HepG2 (cell line): ENCODE results near the gene C1RL. TPM values are rescaled to one million over a fixed set of nuclear protein-coding genes. Genes with fewer than 3 reads are reported as not detected.

Experiments used
- ARID4A ChIP-seq: sonication (generic); formaldehyde crosslinking; IDR thresholded peaks from 2 replicates; pipeline ENCODE4 v1.5.0; 2020; ENCODE audit warnings: mild to moderate bottlenecking, missing genetic modification reagents, borderline replicate concordance
- ARID5B ChIP-seq: IDR thresholded peaks from 2 replicates; pipeline ENCODE4 v1.4.0; 2020; ENCODE audit warnings: mild to moderate bottlenecking, missing genetic modification reagents
- HNF4A ChIP-seq: sonication (generic); formaldehyde crosslinking; IDR thresholded peaks from 2 replicates; pipeline ENCODE4 v1.4.0; 2020; ENCODE audit warnings: missing genetic modification reagents
- NFRKB ChIP-seq: fragments of 450-650 bp; IDR thresholded peaks from 2 replicates; pipeline ENCODE4 v1.6.1; 2017
- NONO ChIP-seq, 2 experiments: fragments of 450-650 bp in 1 of 2; sonication (generic) in 1 of 2; formaldehyde crosslinking in 1 of 2; IDR thresholded peaks in 1 of 2; conservative IDR thresholded peaks in 1 of 2; 2 replicates each; pipeline versions ENCODE4 v1.6.1 to v1.8.0; 2017 to 2022; ENCODE audit warnings: mild to moderate bottlenecking in 1 of 2, missing genetic modification reagents in 1 of 2, moderate library complexity in 1 of 2
- NR2F2 ChIP-seq: IDR thresholded peaks from 2 replicates; pipeline ENCODE4 v1.6.1; 2012; ENCODE audit warnings: low read depth, inconsistent platforms, borderline replicate concordance
- PATZ1 ChIP-seq: sonication (generic); formaldehyde crosslinking; IDR thresholded peaks from 2 replicates; pipeline ENCODE4 v1.4.0; 2020; ENCODE audit warnings: missing genetic modification reagents
- SP1 ChIP-seq, 2 experiments: fragments of 450-650 bp in 1 of 2; sonication (generic) in 1 of 2; formaldehyde crosslinking in 1 of 2; IDR thresholded peaks; 2 replicates each; pipeline versions ENCODE4 v1.4.0 to v1.6.1; 2016 to 2020; ENCODE audit warnings: missing genetic modification reagents in 1 of 2
- THRA ChIP-seq: sonication (generic); formaldehyde crosslinking; IDR thresholded peaks from 2 replicates; pipeline ENCODE4 v1.4.0; 2020; ENCODE audit warnings: missing genetic modification reagents, borderline replicate concordance
- ZNF280B ChIP-seq: sonication (generic); formaldehyde crosslinking; IDR thresholded peaks from 2 replicates; pipeline ENCODE4 v1.5.0; 2020; ENCODE audit warnings: missing genetic modification reagents, mild to moderate bottlenecking, borderline replicate concordance
- ZNF652 ChIP-seq: IDR thresholded peaks from 2 replicates; pipeline ENCODE4 v1.6.1; 2016; ENCODE audit warnings: low read depth, borderline replicate concordance
- ZNF724P ChIP-seq: sonication (generic); formaldehyde crosslinking; IDR thresholded peaks from 2 replicates; pipeline ENCODE4 v1.8.0; 2022; ENCODE audit warnings: missing genetic modification reagents, borderline replicate concordance
- ZNF747 ChIP-seq: sonication (generic); formaldehyde crosslinking; IDR thresholded peaks from 2 replicates; pipeline ENCODE4 v1.8.1; 2023; ENCODE audit warnings: missing genetic modification reagents, mild to moderate bottlenecking, borderline replicate concordance
- polyA plus RNA-seq, 8 experiments: library from polyadenylated mRNA; depleted of rRNA in 3 of 8; stranded (reverse) in 7 of 8; unstranded in 1 of 8; fragments of >200 nt; fragmentation: Illumina TruSeq in 4 of 8; extraction: Trizol in 4 of 8; gene quantifications; 2 replicates each; pipeline versions ENCODE4 v1.2.1 to v1.2.3, GENCODE V29; 2011 to 2016; ENCODE audit warnings: low read depth in 4 of 8, missing spikeins in 1 of 8, mixed read lengths in 1 of 8; ENCODE audit not compliant: insufficient read depth in 1 of 8
- total RNA-seq, 5 experiments: library from RNA; depleted of rRNA; stranded (reverse); fragments of >200 nt; fragmentation: Illumina TruSeq; extraction: Trizol; gene quantifications; 2 replicates each; pipeline ENCODE4 v1.2.3, GENCODE V29; 2016; ENCODE audit warnings: low read depth in 1 of 5

C1RL gene
- total and polyA plus RNA-seq, 2 of the 13 experiments (the other 11 are each of a cell fraction or from before 2014, with no cell fraction given), result 28.9 to 53.1 TPM

GRCh38 chr12:7122811-7123769, 14.1 kb upstream of the C1RL start (continued):
- TF ChIP-seq ARID5B (CRISPR knock-in tag), result peak; percentile 53; the same call in 1 of the 2 replicates
- TF ChIP-seq NONO (IDR thresholded peaks at IDR 0.05), result no peak
- no peak for TF ChIP-seq NONO (CRISPR knock-in tag; conservative IDR thresholded peaks at IDR 0.05)
- TF ChIP-seq ZNF724P (CRISPR knock-in tag), result no peak
- no peak for TF ChIP-seq NFRKB
- TF ChIP-seq NR2F2, result peak; percentile 79
- no peak for TF ChIP-seq ZNF652 (CRISPR knock-in tag)
- TF ChIP-seq SP1 (IDR thresholded peaks at IDR 0.05), result no peak
- TF ChIP-seq SP1 (CRISPR knock-in tag; IDR thresholded peaks at IDR 0.05), result 0 out of 2 replicates have a peak, but pooled peaks have one; percentile 36
- TF ChIP-seq ZNF747 (CRISPR knock-in tag), result no peak
- TF ChIP-seq ARID4A, result no peak
- peak; percentile 82 for TF ChIP-seq HNF4A (CRISPR knock-in tag)
- TF ChIP-seq THRA (CRISPR knock-in tag), result peak; percentile 89
- TF ChIP-seq PATZ1 (CRISPR knock-in tag), result peak; percentile 47
- no peak for TF ChIP-seq ZNF280B
